Mesenchymal stem cell (in vitro differentiated cells and primary cell): ENCODE measurements around the gene MYB.

ENCODE experiments used
- DNase-seq: peaks from one replicate; pipeline ENCODE4 v3.0.0-alpha.2; 2013
- H2AFZ ChIP-seq: one replicate; pipeline ENCODE4 v1.6.1; 2013; ENCODE audit warnings: low read depth, mild to moderate bottlenecking, control low read depth, inconsistent platforms, low read length, moderate library complexity
- H2AK5ac ChIP-seq: 2 replicates; pipeline ENCODE4 v1.6.1; 2013; ENCODE audit warnings: low read length, moderate library complexity, mild to moderate bottlenecking, inconsistent platforms; ENCODE audit not compliant: severe bottlenecking
- H2BK120ac ChIP-seq: one replicate; pipeline ENCODE4 v1.6.1; 2013; ENCODE audit warnings: low read depth, mild to moderate bottlenecking, inconsistent platforms, low read length, moderate library complexity
- H2BK12ac ChIP-seq, 2 experiments: one replicate each; pipeline ENCODE4 v1.6.1; 2013; ENCODE audit warnings: inconsistent platforms in 2 of 2, low read length in 2 of 2, mild to moderate bottlenecking in 2 of 2, moderate library complexity in 2 of 2, control low read depth in 1 of 2
- H2BK15ac ChIP-seq: one replicate; pipeline ENCODE4 v1.6.1; 2013; ENCODE audit warnings: mild to moderate bottlenecking, low read depth, inconsistent platforms; ENCODE audit not compliant: poor library complexity, severe bottlenecking
- H2BK5ac ChIP-seq: 2 replicates; pipeline ENCODE4 v1.6.1; 2013; ENCODE audit warnings: low read depth, mild to moderate bottlenecking, low read length, control low read depth, inconsistent platforms; ENCODE audit not compliant: poor library complexity, severe bottlenecking
- H3K14ac ChIP-seq, 2 experiments: one replicate each; pipeline ENCODE4 v1.6.1; 2013; ENCODE audit warnings: inconsistent platforms in 2 of 2, low read length in 2 of 2, control low read depth in 1 of 2, mild to moderate bottlenecking in 1 of 2, moderate library complexity in 1 of 2
- H3K18ac ChIP-seq, 2 experiments: one replicate each; pipeline ENCODE4 v1.6.1; 2013; ENCODE audit warnings: inconsistent platforms in 2 of 2, low read length in 2 of 2, control low read depth in 1 of 2, low read depth in 1 of 2, mild to moderate bottlenecking in 1 of 2
- H3K23ac ChIP-seq, 2 experiments: one replicate each; pipeline ENCODE4 v1.6.1; 2013; ENCODE audit warnings: inconsistent platforms in 2 of 2, low read length in 2 of 2, mild to moderate bottlenecking in 2 of 2, moderate library complexity in 2 of 2, control low read depth in 1 of 2
- H3K27ac ChIP-seq: 2 replicates; pipeline ENCODE4 v1.5.1; 2013; ENCODE audit warnings: mild to moderate bottlenecking, moderate library complexity, low read length, control low read depth, inconsistent platforms; ENCODE audit not compliant: poor library complexity, severe bottlenecking
- H3K27me3 ChIP-seq, 2 experiments: 2 replicates each; pipeline versions ENCODE4 v1.6.1 to v1.7.0; 2013; ENCODE audit warnings: low read length in 2 of 2, mild to moderate bottlenecking in 2 of 2, moderate library complexity in 2 of 2, control low read depth in 1 of 2, inconsistent platforms in 1 of 2; ENCODE audit not compliant: control insufficient read depth in 1 of 2, insufficient read depth in 1 of 2
- H3K36me3 ChIP-seq, 2 experiments: 2 replicates each; pipeline versions ENCODE4 v1.6.1 to v1.7.0; 2013; ENCODE audit warnings: low read length in 2 of 2, control low read depth in 1 of 2, inconsistent platforms in 1 of 2, low read depth in 1 of 2, mild to moderate bottlenecking in 1 of 2; ENCODE audit not compliant: insufficient read depth in 2 of 2, control insufficient read depth in 1 of 2
- H3K4ac ChIP-seq, 2 experiments: one replicate each; pipeline ENCODE4 v1.6.1; 2013; ENCODE audit warnings: inconsistent platforms in 2 of 2, low read length in 2 of 2, mild to moderate bottlenecking in 2 of 2, moderate library complexity in 2 of 2, control low read depth in 1 of 2, low read depth in 1 of 2
- H3K4me1 ChIP-seq: 2 replicates; pipeline ENCODE4 v1.6.1; 2013; ENCODE audit warnings: low read depth, low read length, control low read depth; ENCODE audit not compliant: control insufficient read depth, insufficient read depth
- H3K4me2 ChIP-seq: 2 replicates; pipeline ENCODE4 v1.6.1; 2013; ENCODE audit warnings: low read length, mild to moderate bottlenecking, inconsistent platforms; ENCODE audit not compliant: poor library complexity, severe bottlenecking
- H3K4me3 ChIP-seq, 2 experiments: 2 replicates each; pipeline versions ENCODE4 v1.5.1 to v1.7.0; 2013; ENCODE audit warnings: low read length in 2 of 2, mild to moderate bottlenecking in 2 of 2, control low read depth in 1 of 2, low read depth in 1 of 2; ENCODE audit not compliant: insufficient read depth in 1 of 2
- H3K79me1 ChIP-seq: replicated peaks from 2 replicates; pipeline ENCODE4 v1.6.1; 2013; ENCODE audit warnings: mild to moderate bottlenecking, control low read depth, low read length, inconsistent platforms; ENCODE audit not compliant: poor library complexity, severe bottlenecking
- H3K9ac ChIP-seq: 2 replicates; pipeline ENCODE4 v1.7.0; 2013; ENCODE audit warnings: mild to moderate bottlenecking, low read length, moderate library complexity
- H3K9me3 ChIP-seq: 2 replicates; pipeline ENCODE4 v1.7.0; 2013; ENCODE audit warnings: mild to moderate bottlenecking, low read length; ENCODE audit not compliant: control insufficient read depth
- H4K8ac ChIP-seq: one replicate; pipeline ENCODE4 v1.6.1; 2013; ENCODE audit warnings: inconsistent platforms, mild to moderate bottlenecking, low read length, moderate library complexity
- H4K91ac ChIP-seq: one replicate; pipeline ENCODE4 v1.6.1; 2013; ENCODE audit warnings: mild to moderate bottlenecking, low read length, inconsistent platforms
- WGBS: methylation state at CpG from one replicate; pipeline ENCODE4 v1.1.7; 2013; ENCODE audit warnings: mixed read lengths; 5-methylcytosine and 5-hydroxymethylcytosine counted together

The MYB gene

DNA sequence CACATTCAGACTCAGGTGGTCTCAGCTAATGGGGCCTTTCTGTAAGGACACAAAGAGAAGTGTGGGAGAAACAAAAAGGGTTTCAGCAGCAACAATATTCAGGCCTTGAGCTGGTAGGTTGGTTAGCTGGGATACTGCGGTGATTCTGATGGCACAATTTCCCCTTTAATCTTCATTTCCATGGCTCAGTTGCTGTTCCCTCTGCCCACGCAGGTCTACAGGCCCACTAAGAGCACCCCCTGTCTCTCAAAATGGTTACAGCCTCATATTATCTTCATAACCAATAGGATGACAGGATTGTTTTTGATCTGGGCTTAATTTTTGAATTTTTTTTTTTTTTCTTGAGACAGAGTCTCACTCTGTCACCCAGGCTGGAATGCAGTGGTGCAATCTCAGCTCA, 48.9 kb downstream of the MYB start:
- Histone ChIP-seq H2BK12ac (no peak overlapping the region), H2BK5ac (no peak overlapping the region), H2BK120ac (peak overlapping the region; percentile 58), H3K4me1 (no peaks in the 10 kb centered on the region), H3K18ac (no peak overlapping the region), H3K9me3 (no peaks in the 10 kb centered on the region), H3K36me3 (no peaks in the 10 kb centered on the region), H3K27ac (no peak overlapping the region), H3K14ac (no peak overlapping the region), H3K23ac (no peak overlapping the region), H3K79me1 (no peaks in the 10 kb centered on the region), H3K4me2 (no peak overlapping the region), H2AK5ac (no peak overlapping the region), H3K9ac (no peak overlapping the region), H3K27me3 (no peaks in the 10 kb centered on the region), H2AFZ (no peak overlapping the region), H2BK15ac (no peak overlapping the region), H3K4me3 (no peak overlapping the region), H4K91ac (peak overlapping the region; percentile 56), H4K8ac (no peak overlapping the region), H3K4ac (no peak overlapping the region)
- DNase-seq: no peak
- 89% methylated on average over 2 of the region's 2 CpGs for WGBS

- H3K9ac ChIP-seq: peak overlapping the region; percentile 28
- no peak overlapping the region for H3K18ac ChIP-seq
- no peak overlapping the region for H2AFZ ChIP-seq
- WGBS: no CpG with 5 or more reads among the region's 3 CpGs
- H4K8ac ChIP-seq: no peak overlapping the region
- no peak overlapping the region for H2BK5ac ChIP-seq
- H4K91ac ChIP-seq: no peak overlapping the region
- H3K36me3 ChIP-seq: no peaks in the 10 kb centered on the region
- no peak overlapping the region for H3K4me2 ChIP-seq
- H3K9me3 ChIP-seq: no peaks in the 10 kb centered on the region
- H2BK120ac ChIP-seq: no peak overlapping the region
- H2BK15ac ChIP-seq: no peak overlapping the region
- no peak overlapping the region for H3K27ac ChIP-seq
- H3K23ac ChIP-seq: no peak overlapping the region
- no peak overlapping the region for H3K4ac ChIP-seq
- H2AK5ac ChIP-seq: no peak overlapping the region
- H3K14ac ChIP-seq: no peak overlapping the region
- H3K27me3 ChIP-seq: peaks cover 0 to 2% of the 10 kb centered on the region in 2 experiments
- DNase-seq: peak; percentile 4
- H2BK12ac ChIP-seq: no peak overlapping the region
- no peak overlapping the region for H3K4me3 ChIP-seq
- no peaks in the 10 kb centered on the region for H3K4me1 ChIP-seq
- H3K79me1 ChIP-seq: no peaks in the 10 kb centered on the region
These were observed 49.8 kb downstream of the MYB start for GRCh38 chr6:135230711-135231468.

GRCh38 chr6:135231469-135231844, 50.3 kb downstream of the MYB start:
- Histone ChIP-seq H3K9me3 (no peaks in the 10 kb centered on the region), H3K27ac (no peak overlapping the region), H2BK12ac (no peak overlapping the region), H3K4me3 (no peak overlapping the region), H2AK5ac (no peak overlapping the region), H4K8ac (no peak overlapping the region), H2AFZ (no peak overlapping the region), H3K23ac (no peak overlapping the region), H3K4me2 (no peak overlapping the region), H3K79me1 (no peaks in the 10 kb centered on the region), H3K9ac (peak overlapping the region; percentile 28), H2BK15ac (no peak overlapping the region), H3K36me3 (no peaks in the 10 kb centered on the region), H3K14ac (no peak overlapping the region), H2BK120ac (no peak overlapping the region), H4K91ac (peak overlapping the region; percentile 59), H3K4me1 (no peaks in the 10 kb centered on the region), H2BK5ac (no peak overlapping the region), H3K27me3 (peaks cover 0 to 4% of the 10 kb centered on the region in 2 experiments), H3K4ac (no peak overlapping the region), H3K18ac (no peak overlapping the region)
- 100% methylated on average over 1 of the region's 1 CpG for WGBS
- DNase-seq: no peak

GRCh38 chr6:135233686-135234491, 52.8 kb downstream of the MYB start:
- no peak overlapping the region for H3K18ac ChIP-seq
- H2AFZ ChIP-seq: no peak overlapping the region
- peak overlapping the region; percentile 21 for H2BK15ac ChIP-seq
- H3K4ac ChIP-seq: no peak overlapping the region
- no peak overlapping the region for H3K9ac ChIP-seq
- peak overlapping the region; percentile 7 for H4K8ac ChIP-seq
- H3K27me3 ChIP-seq: peaks cover 0 to 4% of the 10 kb centered on the region in 2 experiments
- H3K14ac ChIP-seq: no peak overlapping the region
- no peaks in the 10 kb centered on the region for H3K36me3 ChIP-seq
- no peaks in the 10 kb centered on the region for H3K4me1 ChIP-seq
- H2AK5ac ChIP-seq: no peak overlapping the region
- peak; percentile 17 for DNase-seq
- H3K9me3 ChIP-seq: no peaks in the 10 kb centered on the region
- no peaks in the 10 kb centered on the region for H3K79me1 ChIP-seq
- no peak overlapping the region for H2BK5ac ChIP-seq
- H3K23ac ChIP-seq: no peak overlapping the region
- no peak overlapping the region for H3K27ac ChIP-seq
- no peak overlapping the region for H3K4me3 ChIP-seq
- 70% methylated on average over 5 of the region's 5 CpGs for WGBS
- H3K4me2 ChIP-seq: no peak overlapping the region
- H2BK120ac ChIP-seq: no peak overlapping the region
- no peak overlapping the region for H4K91ac ChIP-seq
- H2BK12ac ChIP-seq: no peak overlapping the region
